ENCODE data around the gene TAX1BP1.
"Not testable (repeated sequence)": the region's sequence is repeated elsewhere in the genome, so short reads cannot be mapped to it uniquely, and the experiment has no call there.

DNA sequence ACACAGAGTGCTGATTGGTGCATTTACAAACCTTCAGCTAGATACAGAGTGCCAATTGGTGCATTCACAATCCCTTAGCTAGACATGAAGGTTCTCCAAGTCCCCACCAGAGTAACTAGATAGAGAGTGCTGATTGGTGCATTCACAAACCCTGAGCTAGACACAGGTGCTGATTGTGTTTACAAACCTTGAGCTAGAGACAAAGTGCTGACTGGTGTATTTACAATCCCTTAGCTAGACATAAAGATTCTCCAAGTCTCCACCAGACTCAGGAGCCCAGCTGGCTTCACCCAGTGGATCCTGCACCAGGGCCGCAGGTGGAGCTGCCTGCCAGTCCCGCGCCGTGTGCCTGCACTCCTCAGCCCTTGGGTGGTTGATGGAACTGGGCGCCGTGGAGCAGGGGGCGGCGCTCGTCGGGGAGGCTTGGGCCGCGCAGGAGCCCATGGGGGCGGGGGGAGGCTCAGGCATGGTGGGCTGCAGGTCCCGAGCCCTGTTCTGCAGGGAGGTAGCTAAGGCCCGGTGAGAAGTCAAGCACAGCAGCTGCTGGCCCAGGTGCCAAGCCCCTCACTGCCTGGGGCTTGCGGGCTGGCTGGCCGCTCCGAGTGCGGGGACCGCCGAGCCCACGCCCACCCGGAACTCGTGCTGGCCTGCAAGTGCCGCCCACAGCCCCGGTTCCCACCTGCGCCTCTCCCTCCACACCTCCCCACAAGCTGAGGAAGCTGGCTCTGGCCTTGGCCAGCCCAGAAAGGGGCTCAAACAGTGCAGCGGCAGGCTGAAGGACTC is 116.9 kb downstream of the TAX1BP1 start:
- not testable (repeated sequence) for TF ChIP-seq EZH2 (IDR thresholded peaks at IDR 0.05; ENCODE audit: borderline replicate concordance, low read length); CTCF (conservative IDR thresholded peaks at IDR 0.05 in 1 of 2, IDR thresholded peaks at IDR 0.05 in 1 of 2; ENCODE audit: extremely low read depth in 1 of 2, insufficient read depth in 1 of 2, low read depth in 1 of 2, low read length in 2 of 2)
